GM21360 (cell line): ENCODE results near the gene CDKN1B.
"Not testable (repeated sequence)": the region's sequence is repeated elsewhere in the genome, so short reads cannot be mapped to it uniquely, and the experiment has no call there.

Experiments used
- ATAC-seq: cut with Tn5 transposase; IDR thresholded peaks from one replicate; pipeline ENCODE4 v1.9.1; 2021; ENCODE audit warnings: mild to moderate bottlenecking, moderate library complexity; ENCODE audit not compliant: unreplicated experiment

Gene CDKN1B

DNA sequence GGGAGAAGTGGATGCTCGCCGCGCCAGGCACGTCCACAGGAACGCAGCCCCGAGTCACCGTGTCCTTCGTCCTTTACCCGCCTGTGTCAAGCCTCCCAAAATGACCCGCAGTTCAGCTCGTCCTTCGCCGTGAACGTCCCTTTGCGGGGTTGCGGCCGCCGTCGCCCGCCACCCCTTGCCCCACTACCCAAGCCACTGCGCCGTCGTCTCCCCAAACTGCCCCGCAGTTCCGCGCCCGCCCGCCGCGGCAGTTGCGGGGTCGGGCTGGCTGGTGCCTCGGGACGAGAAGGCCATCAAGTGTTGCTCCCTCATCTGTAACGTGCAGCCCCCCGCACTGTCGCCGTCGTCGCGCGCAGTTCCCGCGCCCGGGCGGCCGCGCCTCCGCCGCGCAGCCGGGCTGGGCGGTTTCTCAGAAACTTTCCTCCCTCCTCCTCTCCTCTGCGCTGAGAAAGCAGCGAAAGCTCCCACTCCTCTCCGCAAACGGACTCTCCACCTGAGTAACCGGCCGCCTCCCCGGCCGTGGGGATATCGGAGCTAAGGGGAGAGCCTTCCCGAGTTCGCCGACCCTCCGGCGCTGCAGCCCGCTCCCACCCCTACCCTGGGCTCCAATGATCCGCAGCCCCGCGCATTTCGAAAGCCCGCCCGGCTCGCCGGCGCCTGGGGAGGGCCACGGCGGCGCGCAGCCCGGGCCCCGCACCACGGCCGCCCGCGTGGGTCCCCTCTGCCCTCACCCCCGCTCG is 6.7 kb downstream of the CDKN1B start:
- no peak for ATAC-seq

DNA sequence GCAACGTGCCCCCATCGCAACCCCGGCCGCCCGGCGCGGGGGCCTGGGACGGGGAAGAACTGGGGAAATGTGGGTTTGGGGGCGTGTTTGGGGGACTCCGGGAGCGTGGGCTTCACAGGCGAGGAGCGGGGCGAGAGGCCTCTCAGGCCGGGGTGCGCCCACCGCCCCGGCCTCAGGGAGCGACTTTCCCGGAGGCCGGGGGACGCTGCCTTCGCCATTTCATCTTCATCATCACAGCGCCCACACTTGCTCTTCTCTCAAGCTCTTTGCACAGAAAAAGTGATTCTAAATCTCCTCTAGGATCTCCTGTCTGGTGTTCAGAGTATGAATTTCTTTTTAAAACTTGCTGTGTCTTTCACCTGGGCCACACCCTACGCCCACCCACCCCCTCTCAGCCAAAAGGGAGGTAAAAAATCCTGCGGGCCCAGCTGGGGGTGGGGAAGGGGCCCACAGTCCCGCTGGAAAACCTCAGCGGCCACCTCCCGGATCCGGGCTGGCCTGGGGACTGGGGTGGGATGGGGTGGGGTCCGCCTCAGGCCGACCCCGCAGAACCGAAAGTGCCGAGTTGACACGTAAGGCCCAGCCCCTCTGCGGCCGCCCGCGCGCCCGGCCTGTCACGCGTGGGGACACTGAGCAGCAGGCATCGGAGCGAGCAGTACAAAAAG is 7.4 kb downstream of the CDKN1B start:
- no peak for ATAC-seq

DNA sequence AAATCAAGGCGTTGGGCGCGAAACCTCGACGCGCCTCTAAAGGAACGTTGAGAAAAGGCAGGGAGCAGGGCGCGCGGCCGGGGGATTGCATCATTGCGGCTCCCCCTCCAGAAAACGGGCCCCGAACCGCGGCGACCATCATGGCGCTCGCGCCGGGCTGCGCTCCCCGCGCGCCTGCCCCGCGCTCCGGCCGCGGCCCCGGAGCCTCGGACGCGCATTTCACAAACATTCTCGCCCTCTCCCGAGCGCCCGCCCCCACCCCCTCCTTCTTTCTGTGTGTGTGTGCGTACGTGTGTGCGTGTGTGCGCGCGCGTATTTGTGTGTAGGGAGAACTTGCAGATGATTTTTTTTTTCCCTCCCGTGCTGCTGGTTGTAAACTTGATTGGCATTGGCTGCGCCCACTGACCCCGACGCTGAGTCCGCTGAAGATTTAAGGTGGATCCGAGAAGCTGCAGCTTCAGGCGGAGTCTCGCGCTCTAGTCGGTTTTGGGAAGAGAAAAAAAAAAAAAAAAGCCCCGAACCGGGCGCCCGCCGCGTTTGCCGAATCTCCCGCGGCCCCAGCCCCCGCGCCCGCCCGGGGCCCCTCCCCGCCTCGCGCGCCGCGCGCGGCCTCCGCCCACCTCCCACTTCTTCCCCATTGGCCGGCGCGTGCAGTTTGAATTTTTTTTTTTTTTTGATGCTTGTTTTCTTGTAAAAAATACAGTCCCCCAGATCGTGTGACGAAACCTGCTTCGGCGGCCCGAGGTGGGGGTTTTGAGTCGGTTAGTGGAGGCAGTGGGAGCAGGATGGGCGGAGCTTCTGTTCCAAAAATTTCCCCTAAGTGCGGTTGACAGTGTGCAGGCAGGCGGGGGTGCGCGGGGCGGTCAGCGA is 8.2 kb downstream of the CDKN1B start:
- peak; percentile 50 for ATAC-seq

DNA sequence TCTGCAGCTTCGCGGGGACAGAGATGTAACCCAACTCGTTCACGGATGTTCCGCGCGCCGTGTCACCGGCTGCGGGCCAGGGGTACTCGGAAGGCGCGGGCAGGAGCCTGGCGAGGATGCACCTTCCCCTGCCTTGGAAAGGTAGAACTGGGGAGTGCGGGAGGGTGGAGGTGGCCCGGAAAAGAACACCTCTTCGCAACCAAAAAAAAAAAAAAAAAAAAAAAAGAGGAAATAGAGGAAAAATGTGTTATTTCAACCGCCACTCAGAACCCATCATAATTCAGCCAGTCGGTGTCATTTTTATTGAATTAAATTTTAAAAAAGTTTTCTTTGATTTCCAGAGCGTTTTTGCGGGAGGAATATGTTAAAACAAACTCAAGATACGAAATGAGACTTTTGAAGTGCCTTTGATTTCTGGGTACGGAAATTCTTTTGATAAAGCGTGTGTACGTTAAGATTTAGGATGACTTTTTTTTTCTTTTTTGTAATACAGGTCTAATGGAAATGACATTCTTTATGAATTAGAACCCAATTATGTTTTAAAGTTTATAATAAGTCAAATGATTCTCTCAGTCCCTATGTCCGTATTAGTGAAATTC is 8.9 kb downstream of the CDKN1B start:
- no peak for ATAC-seq

DNA sequence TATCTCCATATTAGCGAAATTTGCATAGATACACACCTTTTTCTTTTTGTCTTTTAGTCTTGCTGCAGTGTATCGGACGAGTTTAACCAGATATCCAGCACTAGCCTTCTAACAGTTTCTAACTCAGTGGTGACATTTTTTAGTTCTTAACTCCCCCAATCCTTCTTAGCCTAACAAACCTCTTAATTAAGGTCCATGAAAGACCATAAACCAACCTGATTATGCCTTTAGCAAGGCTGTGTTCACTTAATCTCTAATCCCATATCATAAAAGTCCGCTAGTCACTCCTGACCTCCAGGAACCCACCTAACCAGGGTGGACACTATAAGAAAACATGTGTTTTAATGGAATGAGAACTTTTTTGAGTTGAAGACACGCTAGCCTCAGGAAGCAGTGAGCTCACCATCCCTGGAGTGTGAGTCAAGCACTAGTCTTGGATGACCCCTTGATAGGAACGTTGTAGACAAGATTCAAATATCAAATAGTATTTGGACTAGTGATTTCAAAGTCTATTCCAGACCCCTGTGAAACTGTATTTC is 9.5 kb downstream of the CDKN1B start:
- no peak for ATAC-seq

DNA sequence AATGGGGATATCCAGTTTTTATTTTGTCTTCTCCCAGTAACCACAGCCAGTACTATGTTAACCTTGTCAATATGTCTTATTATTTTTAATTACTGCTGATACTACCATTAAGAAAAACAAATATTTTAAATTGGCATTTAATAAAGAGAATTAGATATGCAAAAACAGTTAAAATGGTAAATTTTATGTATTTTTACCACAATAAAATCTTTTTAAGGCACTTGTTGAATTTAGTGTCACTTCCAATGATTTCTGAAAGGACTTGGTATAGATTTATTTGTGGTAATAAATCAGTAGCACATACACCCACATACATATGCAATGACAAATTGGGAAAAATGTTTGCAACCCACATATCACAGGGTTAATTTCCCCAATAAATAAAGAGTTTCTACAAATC is 14.0 kb downstream of the CDKN1B start:
- no peak for ATAC-seq

DNA sequence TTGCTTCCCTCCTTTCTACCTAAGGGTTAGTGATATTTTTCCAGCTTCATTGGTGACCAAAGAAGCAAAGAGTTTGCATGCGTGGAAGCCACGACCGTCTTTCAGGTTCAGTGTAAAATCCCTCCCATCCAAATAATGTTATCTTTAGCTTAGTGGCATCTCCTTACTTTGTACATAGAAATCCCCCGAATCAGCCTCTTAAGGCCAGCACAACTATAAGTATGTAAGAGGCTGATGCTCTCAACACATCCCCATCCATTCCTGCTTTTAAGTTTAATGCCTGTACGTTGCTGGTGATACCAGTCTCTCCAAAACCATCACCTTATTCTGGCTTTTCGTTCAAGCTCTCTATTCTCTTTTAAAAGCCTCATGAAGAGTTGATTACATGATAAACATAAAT is 14.6 kb downstream of the CDKN1B start:
- ATAC-seq = no peak

DNA sequence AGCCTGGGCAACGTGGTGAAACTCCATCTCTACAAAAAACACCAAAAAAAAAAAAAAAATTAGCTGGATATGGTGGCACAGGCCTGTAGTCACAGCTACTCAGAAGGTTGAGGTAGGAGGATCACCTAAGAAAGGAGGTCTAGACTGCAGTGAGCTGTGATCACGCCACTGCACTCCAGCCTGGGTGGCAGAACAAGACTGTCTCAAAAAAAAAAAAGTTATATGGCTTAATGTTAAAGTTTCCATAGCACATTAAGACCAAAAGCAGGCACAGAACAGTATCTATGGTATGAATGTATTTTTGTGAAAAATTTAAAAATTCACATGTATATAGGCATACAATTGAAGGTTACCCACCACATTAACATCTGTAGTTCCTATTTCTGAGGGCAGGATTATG is 15.9 kb downstream of the CDKN1B start:
- no peak for ATAC-seq

DNA sequence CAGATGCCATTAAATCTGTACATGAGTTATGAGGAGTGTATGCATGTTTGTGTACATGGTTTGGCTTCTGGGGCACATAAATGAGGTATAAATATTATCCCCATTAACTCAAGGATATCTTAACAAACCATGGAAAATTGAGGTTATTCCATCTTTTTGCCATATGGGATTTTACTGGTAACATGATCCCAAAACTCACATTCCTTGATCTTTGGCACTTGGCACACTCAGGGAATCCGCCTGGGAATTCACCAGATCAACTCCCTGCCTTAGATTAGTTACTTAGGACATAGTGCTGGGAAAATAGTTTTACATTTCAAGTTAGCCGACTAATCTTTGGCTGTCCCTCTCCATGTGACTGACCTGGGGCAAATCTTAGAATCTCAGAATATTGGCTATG is 16.9 kb downstream of the CDKN1B start:
- ATAC-seq = no peak

DNA sequence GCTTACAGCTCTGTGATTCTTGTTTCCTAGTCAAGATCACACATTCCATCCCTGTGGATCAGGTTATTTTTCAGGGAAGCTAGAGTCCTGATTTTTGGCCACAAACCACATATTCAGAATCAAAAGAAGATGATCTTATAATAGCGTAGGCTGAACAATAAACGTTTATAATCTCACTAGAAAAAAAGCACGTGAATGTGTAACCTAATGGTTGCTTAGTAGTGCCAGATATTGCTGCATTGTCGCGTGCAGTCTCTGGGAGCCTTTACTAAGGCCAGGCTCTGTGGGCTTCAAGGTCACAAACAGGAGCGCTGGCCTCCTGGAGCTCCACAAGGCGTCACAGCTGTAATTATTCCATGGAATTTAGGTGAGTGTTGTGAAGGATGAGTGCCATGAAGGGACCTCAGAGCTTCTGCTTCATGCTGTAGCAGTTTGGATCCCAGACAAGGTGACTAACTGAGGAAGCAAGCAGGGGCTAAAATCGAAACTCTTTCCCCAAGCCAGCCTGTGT is 17.4 kb downstream of the CDKN1B start:
- no peak for ATAC-seq

DNA sequence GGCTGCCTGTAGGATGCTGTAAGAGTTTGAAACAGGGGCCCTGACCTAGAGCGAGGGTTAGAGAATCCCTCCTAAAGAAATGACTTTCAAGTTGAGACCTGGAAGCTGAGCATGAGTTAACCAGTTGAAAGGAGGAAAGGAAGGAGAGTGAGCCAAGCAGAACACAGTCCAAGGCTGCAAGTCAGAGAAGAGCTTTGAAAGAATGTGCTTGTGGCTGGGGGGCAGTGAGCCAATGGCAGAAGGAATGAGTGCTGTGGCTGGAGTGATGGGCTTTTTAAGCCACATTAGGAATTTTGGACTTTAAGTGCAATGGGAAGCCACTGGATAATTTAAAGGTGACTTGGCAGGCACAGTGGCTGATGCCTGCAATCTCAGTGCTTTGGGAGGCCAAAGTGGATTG is 18.1 kb downstream of the CDKN1B start:
- ATAC-seq = no peak

DNA sequence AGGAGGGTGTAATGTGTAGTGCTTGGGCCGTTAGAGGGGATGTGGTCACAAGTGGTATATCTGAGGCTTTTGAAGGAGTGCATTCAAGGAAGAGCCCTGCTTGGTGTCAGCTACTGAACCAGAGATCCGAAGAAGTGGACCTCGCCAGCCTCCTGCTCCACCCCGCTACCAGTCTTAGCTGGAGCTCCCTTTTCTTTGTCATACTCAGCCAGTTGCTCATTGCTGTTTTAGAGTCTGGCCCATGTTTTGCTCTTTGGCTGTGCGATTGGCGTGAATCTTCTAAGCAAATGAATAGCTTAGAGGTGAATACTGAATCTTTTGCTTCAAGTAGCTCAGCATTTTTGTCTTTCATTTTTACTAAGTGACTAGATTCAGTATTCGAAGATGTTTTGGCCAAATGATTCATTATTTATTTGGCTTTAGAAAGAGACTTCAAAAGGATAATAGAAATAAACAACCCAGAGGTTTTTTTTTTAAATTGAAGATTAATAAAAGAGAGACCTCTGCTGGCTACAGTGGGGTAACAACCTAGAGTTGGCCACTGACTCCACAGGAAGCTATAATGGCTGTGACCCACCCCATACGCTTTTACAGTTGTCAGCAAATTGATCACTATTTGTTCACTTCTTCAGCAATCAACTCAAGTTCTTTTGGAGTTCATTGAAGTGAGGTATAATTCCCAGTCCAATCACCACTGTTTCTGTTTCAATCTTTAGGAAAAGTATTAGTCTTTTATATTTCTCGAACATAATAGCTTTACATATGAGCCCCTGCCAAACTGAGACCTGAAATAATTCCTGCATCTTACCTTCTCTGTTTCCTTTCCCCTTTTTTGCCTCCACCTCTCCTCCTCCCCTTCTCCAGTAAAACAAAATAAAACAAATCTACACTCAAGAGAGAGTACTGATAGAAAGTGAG is 19.9 kb downstream of the CDKN1B start:
- peak; percentile 65 for ATAC-seq

DNA sequence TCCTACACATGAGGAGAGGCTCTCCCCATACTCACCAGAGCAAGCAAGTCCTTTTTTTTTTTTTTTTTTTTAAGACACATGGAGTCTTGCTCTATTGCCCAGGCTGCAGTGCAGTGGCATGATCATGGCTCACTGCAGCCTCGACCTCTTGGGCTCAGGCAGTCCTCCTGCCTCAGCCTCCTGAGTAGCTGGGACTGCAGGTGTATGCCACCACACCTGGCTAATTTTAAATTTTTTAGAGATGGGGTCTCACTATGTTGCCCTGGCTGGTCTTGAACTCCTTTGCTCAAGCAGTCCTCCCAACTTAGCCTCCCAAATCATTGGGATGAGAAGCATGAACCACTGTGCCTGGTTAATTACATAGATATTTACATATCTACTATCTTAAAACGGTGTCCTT is 21.0 kb downstream of the CDKN1B start:
- not testable (repeated sequence) for ATAC-seq

DNA sequence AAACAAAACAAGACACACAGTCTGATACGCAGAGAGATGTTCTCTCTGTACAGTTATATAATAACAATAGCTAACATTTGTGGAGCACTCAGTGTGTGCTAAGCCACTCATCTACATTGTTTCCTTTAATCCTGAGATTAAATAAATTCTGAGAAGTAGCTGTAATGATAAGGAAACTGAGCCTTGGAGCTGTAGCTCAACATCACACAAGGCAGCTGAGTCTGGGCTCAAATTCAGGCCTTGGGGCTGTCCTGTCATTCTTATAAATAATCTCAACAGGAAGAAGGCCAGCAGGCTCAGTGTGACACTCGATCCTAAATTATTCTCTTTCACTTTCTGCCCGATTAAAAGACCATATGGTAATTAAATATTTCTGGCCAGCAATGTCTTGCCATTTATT is 24.5 kb downstream of the CDKN1B start:
- ATAC-seq = no peak

DNA sequence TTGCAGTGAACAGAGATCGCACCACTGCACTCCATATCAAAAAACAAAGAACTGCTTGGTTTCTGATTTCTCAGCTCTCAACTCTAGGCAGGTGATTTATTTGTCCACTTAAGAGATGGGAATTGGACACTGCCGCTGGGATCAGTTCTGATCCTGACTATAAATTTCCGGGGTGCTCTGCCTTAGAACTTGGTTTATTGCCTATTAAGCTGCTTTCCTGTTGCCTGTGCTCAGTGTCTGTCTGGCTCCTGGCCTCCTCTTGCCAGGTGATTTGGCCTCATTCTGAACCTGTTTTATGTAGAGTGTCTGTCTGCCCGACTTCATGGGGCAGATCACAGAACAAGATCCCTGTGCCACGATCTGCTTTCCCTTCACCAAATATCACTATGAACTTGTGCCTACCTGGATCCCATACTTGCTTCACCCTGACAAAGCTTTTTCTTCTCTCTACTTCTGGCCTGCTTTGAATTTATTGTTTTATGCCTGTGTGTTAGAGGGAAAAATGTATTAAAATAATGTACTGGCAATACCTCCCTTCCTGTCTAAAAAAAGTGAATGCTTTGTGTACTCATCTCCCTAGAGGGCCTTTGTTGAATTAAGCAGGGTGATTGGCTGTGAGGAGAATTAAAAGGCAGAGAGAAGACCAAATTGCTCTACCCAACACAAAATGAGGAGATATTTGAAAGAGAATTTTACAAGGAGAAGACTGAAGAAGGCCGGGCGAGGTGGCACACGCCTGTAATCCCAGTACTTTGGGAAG is 27.6 kb downstream of the CDKN1B start:
- ATAC-seq = no peak

DNA sequence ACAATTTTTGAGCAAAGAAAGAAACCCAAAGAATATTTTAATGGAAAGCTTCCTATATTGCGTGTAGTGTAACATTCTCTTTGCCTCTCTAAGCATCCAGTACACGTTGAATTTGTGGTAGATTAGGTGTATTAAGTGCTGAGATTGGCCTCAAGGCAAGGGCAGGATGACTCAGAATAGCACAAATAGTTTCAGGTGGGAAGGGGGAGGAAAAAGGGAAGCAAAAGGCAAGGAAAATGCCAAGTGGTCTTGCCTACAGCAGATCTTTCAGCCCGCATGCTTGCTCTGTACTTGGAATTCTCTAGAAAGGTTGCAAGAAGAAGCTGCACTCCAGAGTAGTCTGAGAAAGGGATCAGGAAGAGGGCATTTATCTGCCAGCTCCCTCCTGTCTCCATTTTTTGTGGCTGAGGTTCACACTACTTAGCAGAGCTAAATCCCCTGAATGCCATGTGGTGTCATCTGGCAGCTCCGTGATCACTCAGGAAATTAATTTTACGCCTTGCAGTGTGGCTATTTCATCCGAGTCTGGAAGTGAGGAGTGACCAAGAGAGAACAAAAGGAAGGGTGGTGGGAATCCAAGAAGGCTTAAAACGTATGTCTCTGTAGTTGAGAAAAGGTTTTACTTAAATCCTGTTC is 28.5 kb downstream of the CDKN1B start:
- no peak for ATAC-seq

DNA sequence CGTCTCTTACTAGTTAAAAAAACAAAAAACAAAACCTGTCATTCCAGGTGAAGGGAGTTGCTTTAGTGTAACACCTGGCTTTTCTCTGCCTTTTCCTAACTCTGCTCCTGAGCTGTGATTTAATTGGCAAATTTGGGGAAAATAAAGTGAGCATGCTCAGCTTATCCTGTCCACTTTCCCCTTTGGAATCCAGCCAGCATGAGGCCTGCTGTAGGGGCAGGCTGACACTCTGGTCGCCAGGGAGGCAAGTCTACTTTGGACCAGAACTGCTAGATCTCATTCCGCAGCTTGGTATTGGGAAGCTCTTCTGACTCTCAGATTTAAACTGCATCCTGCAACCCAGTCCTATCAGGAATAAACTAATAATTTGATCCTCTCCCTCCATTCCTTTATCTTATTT is 30.1 kb downstream of the CDKN1B start:
- ATAC-seq = no peak

DNA sequence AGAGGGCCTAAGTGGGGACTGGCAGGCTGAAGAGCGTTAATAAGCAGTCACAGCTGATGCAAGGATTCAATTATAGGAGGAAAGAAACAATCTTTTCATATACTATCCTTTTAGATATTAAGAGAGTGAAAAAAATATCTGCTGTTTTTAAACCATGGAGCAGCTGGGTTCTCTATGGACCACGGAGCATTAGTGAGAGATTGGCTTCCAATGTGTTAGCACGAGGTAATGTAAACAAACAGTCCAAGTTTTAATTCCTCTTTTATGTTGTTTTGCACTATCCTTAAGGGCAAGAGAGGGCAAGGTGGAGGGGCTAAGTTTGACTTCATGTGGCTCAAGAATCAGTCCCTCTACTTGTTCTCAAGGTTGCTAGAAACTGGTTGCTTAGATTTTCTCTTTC is 30.9 kb downstream of the CDKN1B start:
- ATAC-seq = no peak

DNA sequence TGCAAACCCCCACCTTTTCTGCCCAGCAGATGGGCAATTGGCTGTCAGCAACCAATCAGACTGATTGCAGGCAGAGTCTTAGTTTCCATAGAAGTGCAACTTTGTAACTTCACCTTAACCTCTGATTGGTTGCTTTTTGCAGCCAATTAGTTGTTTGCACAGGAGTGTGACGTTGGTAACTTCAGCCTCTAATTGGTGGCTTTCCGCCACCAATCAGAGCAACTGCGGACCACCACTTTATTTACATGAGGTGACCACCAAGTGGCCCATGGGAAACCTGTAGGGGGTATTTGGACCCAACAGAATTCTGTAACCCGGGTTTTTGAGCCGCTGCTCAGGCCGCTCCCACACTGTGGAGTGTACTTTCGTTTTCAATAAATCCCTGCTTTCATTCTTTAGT is 32.3 kb downstream of the CDKN1B start:
- no peak for ATAC-seq
